ENCODE results near the gene FOS.
"Not testable (repeated sequence)": the region's sequence is repeated elsewhere in the genome, so short reads cannot be mapped to it uniquely, and the experiment has no call there.

GRCh38 chr14:75306410-75306809 is 27.8 kb downstream of the FOS start:
- not testable (repeated sequence) for TF ChIP-seq POLR2A, POLR2AphosphoS5 (IDR thresholded peaks at IDR 0.05; ENCODE audit: low read depth, low read length)
